Stimulated activated naive CD4-positive, alpha-beta T cell treated with Interleukin-2 at 50 U/mL for 16 hours (primary cell): ENCODE measurements around the gene AQP5.
"Not testable (repeated sequence)": the region's sequence is repeated elsewhere in the genome, so short reads cannot be mapped to it uniquely, and the experiment has no call there.

Experiments
- DNase-seq: peaks from one replicate; lab custom pipeline; 2025; lab: John Stamatoyannopoulos, UW

Gene AQP5

GRCh38 chr12:49980501-49981349 is 19.1 kb downstream of the AQP5 start:
- DNase-seq = no peak

- DNase-seq = no peak
These were observed 20.8 kb downstream of the AQP5 start for GRCh38 chr12:49982246-49983087.

DNA sequence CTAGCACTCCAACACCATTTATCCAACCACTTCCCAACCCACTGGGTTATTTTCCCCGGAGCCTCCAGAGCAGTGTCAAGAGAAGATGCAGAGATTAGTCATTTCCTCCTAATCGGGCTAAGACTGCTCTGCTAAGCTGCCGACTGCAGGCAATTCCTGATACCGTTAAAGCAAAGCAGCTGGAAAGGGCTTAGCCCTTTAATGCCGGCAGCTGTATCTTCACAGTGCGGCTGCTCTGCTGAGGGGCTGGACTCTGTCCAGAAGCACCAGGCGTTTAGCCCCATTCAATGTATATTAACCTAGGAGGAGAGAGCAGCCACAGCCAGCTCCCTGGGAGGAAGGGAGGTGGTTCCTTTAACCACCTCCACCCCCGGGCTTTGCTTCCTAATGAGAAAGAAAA is 22.2 kb downstream of the AQP5 start:
- DNase-seq = no peak

DNA sequence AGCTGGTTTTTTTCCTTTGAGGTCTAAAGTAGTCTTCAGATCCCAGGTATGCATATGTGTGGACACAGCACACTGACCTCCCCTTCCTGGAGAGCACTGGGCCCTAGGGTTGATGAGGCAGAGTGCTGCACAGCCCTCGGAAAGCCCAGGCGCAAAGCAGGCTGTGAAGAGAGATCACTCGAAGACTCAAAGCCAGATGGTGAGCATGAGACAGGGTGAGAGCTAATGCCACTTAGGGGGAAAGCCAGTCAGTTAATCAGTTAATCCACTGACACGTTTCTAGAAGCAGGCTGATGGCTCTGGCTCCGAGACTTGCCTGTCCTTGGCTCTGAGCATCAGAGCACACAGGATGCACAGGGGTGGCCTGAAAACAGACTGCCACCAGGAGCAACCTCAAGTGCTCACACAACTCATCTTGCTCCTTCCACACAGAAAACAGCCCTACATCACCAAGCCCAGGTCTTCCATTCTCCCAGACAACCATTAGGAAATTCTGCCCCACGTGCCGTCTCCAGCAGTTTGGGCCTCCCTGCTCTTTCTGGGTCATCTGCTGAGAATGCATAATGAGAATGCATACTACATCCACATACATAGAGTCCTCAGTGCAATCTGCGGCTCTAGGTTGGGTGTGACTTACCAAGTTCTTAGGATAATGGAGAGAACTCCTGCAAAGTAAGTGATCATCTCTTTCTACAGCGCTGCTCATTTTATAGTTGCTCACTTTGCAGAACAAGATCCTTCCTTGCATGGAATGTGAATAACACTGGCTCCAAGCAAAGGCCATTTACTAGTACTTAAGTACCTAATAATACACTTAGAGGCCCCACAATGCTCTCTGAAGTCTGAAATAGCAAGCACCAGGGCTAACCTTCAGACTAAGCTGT is 23.0 kb downstream of the AQP5 start:
- no peak for DNase-seq

GRCh38 chr12:49985981-49986380 is 24.3 kb downstream of the AQP5 start:
- DNase-seq = no peak

- not testable (repeated sequence) for DNase-seq
These were observed 24.8 kb downstream of the AQP5 start for GRCh38 chr12:49986476-49986875.

GRCh38 chr12:49987625-49988303 is 26.1 kb downstream of the AQP5 start:
- DNase-seq = no peak

GRCh38 chr12:49989400-49989799 is 27.7 kb downstream of the AQP5 start:
- not testable (repeated sequence) for DNase-seq

GRCh38 chr12:49990273-49990672 is 28.6 kb downstream of the AQP5 start:
- DNase-seq = no peak

DNA sequence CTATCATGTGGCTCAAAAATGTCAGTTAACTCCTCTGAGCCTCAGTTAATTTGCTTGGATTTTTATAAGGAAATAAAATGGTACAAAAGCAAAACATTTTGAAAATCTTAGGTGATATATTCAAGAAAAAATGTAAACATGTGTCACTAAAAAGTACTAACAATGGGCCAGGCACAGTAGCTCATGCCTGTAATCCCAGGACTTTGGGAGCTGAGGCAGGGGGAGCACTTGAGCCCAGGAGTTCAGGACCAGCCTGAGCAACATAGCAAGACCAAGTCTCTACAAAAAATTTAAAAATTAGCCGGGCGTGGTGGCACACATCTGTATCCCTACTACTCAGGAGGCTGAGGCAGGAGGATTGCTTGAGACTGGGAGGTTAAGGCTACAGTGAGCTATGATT is 36.8 kb downstream of the AQP5 start:
- DNase-seq = no peak

DNA sequence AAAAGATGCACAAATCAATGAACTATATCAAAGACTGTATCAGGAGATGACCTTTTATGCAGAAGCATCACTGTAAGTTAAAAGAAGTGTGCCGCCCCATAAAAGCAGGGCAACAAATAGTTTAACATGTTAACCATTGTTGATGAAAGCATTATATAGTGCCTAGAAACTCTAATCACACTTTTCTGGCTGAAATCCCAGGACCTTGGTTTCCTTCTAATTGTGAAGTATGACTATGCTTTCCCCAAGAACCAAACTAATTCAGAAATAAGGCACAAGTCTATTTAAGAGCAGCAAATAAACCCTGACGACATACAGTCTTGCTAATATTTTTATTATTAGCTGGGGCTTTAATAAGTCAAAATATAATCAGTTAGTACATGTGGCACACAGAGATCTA is 41.9 kb downstream of the AQP5 start:
- DNase-seq = no peak

- DNase-seq = no peak
These were observed 43.0 kb downstream of the AQP5 start for GRCh38 chr12:50004696-50005095.

GRCh38 chr12:50005175-50005574 is 43.5 kb downstream of the AQP5 start:
- no peak for DNase-seq

GRCh38 chr12:50006280-50006679 is 44.6 kb downstream of the AQP5 start:
- DNase-seq = no peak

GRCh38 chr12:50006754-50007442 is 45.2 kb downstream of the AQP5 start:
- DNase-seq = no peak

DNA sequence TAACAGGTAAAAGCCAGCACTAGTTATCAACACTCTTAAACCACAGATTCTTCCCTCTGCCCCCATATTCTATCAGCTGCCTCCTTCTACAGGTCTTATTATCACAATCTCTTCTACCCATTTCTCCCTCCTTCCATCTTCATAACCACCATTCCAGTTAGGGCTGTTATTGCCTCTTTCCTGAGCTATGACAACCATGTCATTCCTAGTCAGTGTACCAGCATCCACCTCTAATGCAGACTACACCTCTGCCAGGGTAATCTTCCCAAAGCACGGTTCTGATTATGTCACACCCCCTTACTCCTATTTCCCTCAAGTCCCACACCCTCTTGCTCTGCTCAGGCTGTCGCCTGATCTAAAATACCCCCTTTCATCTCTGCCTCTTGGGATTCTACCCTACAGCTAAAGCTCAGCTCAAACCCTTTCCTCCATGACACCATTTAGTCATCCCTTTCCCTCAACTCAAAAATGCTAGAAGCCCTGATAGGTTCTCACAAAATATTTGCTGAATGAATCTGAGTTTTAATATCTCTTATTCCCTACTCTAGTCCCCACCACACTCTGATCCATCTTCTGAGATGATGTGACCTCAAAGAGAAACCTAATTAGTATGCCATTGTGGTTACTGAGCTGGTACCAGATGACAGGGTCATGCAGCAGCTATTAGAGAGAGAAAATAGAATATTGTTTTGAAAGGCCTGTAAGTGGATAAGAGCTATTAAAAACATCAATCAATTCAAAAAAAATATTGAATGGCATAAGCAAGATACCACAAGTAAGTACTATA is 51.9 kb downstream of the AQP5 start:
- DNase-seq = no peak

GRCh38 chr12:50014342-50014741 is 52.7 kb downstream of the AQP5 start:
- DNase-seq = no peak
